ENCODE data around the gene NAALADL2. TPM values are rescaled to one million over a fixed set of nuclear protein-coding genes. Genes with fewer than 3 reads are reported as not detected.

Gene NAALADL2
- total RNA-seq, 1 donor from 2014 or later = 2.8 TPM

- no peaks in the 10 kb centered on the region for H3K36me3 Mint-ChIP-seq (ENCODE audit: low read depth)
- H3K4me1 Mint-ChIP-seq = no peaks in the 10 kb centered on the region
- no peak for TF ChIP-seq CTCF (conservative IDR thresholded peaks at IDR 0.05)
- H3K4me3 Mint-ChIP-seq = no peak overlapping the region
- no peak for DNase-seq (ENCODE audit: low read depth, low spot score)
- no peak overlapping the region for H3K27ac Mint-ChIP-seq (ENCODE audit: unreplicated experiment)
- H3K27me3 Mint-ChIP-seq (ENCODE audit: low read depth) = no peaks in the 10 kb centered on the region
- no peaks in the 10 kb centered on the region for H3K9me3 Mint-ChIP-seq
Measured at GRCh38 chr3:175029828-175030227, 170.7 kb downstream of the NAALADL2 start.

GRCh38 chr3:175039875-175040274 lies 180.7 kb downstream of the NAALADL2 start:
- H3K4me3 Mint-ChIP-seq = no peak overlapping the region
- no peaks in the 10 kb centered on the region for H3K4me1 Mint-ChIP-seq
- no peaks in the 10 kb centered on the region for H3K27me3 Mint-ChIP-seq (ENCODE audit: low read depth)
- no peak for TF ChIP-seq CTCF (conservative IDR thresholded peaks at IDR 0.05)
- H3K36me3 Mint-ChIP-seq (ENCODE audit: low read depth) = no peaks in the 10 kb centered on the region
- H3K27ac Mint-ChIP-seq (ENCODE audit: unreplicated experiment) = no peak overlapping the region
- DNase-seq (ENCODE audit: low read depth, low spot score) = no peak
- peaks cover 3% of the 10 kb centered on the region for H3K9me3 Mint-ChIP-seq

- Mint-ChIP-seq H3K27ac (ENCODE audit: unreplicated experiment) (no peak overlapping the region), H3K4me1 (no peaks in the 10 kb centered on the region), H3K27me3 (ENCODE audit: low read depth) (no peaks in the 10 kb centered on the region), H3K36me3 (ENCODE audit: low read depth) (no peaks in the 10 kb centered on the region), H3K4me3 (no peak overlapping the region), H3K9me3 (peaks cover 6% of the 10 kb centered on the region)
- TF ChIP-seq CTCF (conservative IDR thresholded peaks at IDR 0.05) = no peak
- DNase-seq (ENCODE audit: low read depth, low spot score) = no peak
Measured at GRCh38 chr3:175041369-175041768, 182.2 kb downstream of the NAALADL2 start.

- no peak overlapping the region for H3K27ac Mint-ChIP-seq (ENCODE audit: unreplicated experiment)
- TF ChIP-seq CTCF (conservative IDR thresholded peaks at IDR 0.05) = no peak
- no peak for DNase-seq (ENCODE audit: low read depth, low spot score)
- no peak overlapping the region for H3K4me3 Mint-ChIP-seq
- no peaks in the 10 kb centered on the region for H3K27me3 Mint-ChIP-seq (ENCODE audit: low read depth)
- peaks cover 3% of the 10 kb centered on the region for H3K36me3 Mint-ChIP-seq (ENCODE audit: low read depth)
- no peaks in the 10 kb centered on the region for H3K4me1 Mint-ChIP-seq
- H3K9me3 Mint-ChIP-seq = peaks cover 10% of the 10 kb centered on the region
Measured at GRCh38 chr3:175046601-175047000, 187.5 kb downstream of the NAALADL2 start.

- TF ChIP-seq CTCF (conservative IDR thresholded peaks at IDR 0.05) = no peak
- Mint-ChIP-seq H3K4me1 (no peaks in the 10 kb centered on the region), H3K36me3 (ENCODE audit: low read depth) (peaks cover 3% of the 10 kb centered on the region), H3K27me3 (ENCODE audit: low read depth) (no peaks in the 10 kb centered on the region), H3K9me3 (peaks cover 10% of the 10 kb centered on the region), H3K4me3 (no peak overlapping the region), H3K27ac (ENCODE audit: unreplicated experiment) (no peak overlapping the region)
- DNase-seq (ENCODE audit: low read depth, low spot score) = no peak
Measured at GRCh38 chr3:175047786-175048185, 188.7 kb downstream of the NAALADL2 start.

GRCh38 chr3:175057401-175057800 lies 198.3 kb downstream of the NAALADL2 start:
- Mint-ChIP-seq H3K9me3 (peaks cover 12% of the 10 kb centered on the region), H3K4me1 (peaks cover 12% of the 10 kb centered on the region)

More at GRCh38 chr3:175057401-175057800, 198.3 kb downstream of the NAALADL2 start:
- Mint-ChIP-seq H3K27me3 (ENCODE audit: low read depth) (no peaks in the 10 kb centered on the region), H3K36me3 (ENCODE audit: low read depth) (peaks cover 5% of the 10 kb centered on the region), H3K4me3 (no peak overlapping the region), H3K27ac (ENCODE audit: unreplicated experiment) (no peak overlapping the region)
- TF ChIP-seq CTCF (conservative IDR thresholded peaks at IDR 0.05) = no peak
- no peak for DNase-seq (ENCODE audit: low read depth, low spot score)

Measured in neural crest cell (in vitro differentiated cells).